Endothelial cell of umbilical vein (primary cell): Measurements from ENCODE around the gene NDUFAF8.

Experiments used
- EZH2 ChIP-seq: IDR thresholded peaks from 2 replicates; pipeline ENCODE4 v1.6.1; 2012; ENCODE audit warnings: borderline replicate concordance, low read depth, mild to moderate bottlenecking, moderate library complexity, low read length, inconsistent platforms; ENCODE audit not compliant: severe bottlenecking
- FOS ChIP-seq: IDR thresholded peaks from 2 replicates; pipeline ENCODE4 v1.6.1; 2011; ENCODE audit warnings: mild to moderate bottlenecking, low read length, moderate library complexity, borderline replicate concordance; ENCODE audit not compliant: insufficient read depth
- GATA2 ChIP-seq: IDR thresholded peaks from 2 replicates; pipeline ENCODE4 v1.7.0; 2011; ENCODE audit warnings: low read depth, mild to moderate bottlenecking, moderate library complexity, mixed read lengths, low read length; ENCODE audit not compliant: insufficient read length, insufficient read depth
- MYC ChIP-seq: IDR thresholded peaks from one replicate; pipeline ENCODE4 v1.6.1; 2011; ENCODE audit warnings: mild to moderate bottlenecking, low read depth, low read length
- POLR2A ChIP-seq: IDR thresholded peaks from 2 replicates; pipeline ENCODE4 v1.6.1; 2012; ENCODE audit warnings: low read depth, mild to moderate bottlenecking, control low read depth, low read length
- POLR2AphosphoS5 ChIP-seq: IDR thresholded peaks from 2 replicates; pipeline ENCODE4 v1.6.1; 2012; ENCODE audit warnings: low read depth, mild to moderate bottlenecking, control low read depth, low read length, moderate library complexity; ENCODE audit not compliant: insufficient read depth
- TF ChIP-seq, protein P1 (sequence below), 2 donors: IDR thresholded peaks; 1 replicate in 1 of 2; 2 replicates in 1 of 2; pipeline ENCODE4 v1.5.1; 2011; ENCODE audit warnings: low read length in 2 of 2, mild to moderate bottlenecking in 2 of 2, moderate library complexity in 2 of 2, control low read depth in 1 of 2, inconsistent platforms in 1 of 2, low read depth in 1 of 2; ENCODE audit not compliant: insufficient read depth in 1 of 2; ENCODE audit errors: extremely low read depth in 1 of 2
- TF ChIP-seq, protein P2 (sequence below): IDR thresholded peaks from 2 replicates; pipeline ENCODE4 v1.6.1; 2011; ENCODE audit not compliant: insufficient read depth, insufficient read length

DNA sequence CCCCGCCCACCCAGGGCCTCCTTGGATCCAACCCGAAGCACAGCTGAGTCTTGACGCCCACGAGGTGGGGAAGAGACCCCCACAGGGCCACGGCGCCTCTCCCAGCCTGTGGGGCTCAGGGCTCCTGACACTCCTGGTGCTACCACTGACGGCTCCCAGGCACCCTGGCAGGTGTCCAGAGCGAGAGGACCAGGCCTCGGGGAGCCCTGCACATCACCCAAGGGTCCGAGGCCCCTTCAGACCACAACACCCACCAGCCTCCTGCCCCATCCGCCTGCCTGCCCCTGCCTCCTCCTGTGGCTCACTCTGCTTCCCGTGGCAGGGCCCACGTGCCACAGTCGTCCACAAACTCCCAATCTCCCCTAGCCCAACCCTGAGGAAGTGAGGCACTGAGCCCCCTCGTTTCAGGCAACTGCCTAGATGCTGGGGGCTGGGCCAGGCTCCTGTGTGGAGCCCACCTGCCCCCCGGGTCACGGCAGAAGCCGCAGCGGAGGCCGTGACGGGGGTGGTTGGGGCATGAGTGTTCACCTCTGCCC lies 44.8 kb upstream of the NDUFAF8 start:
- no peak for TF ChIP-seq GATA2
- TF ChIP-seq POLR2A = no peak
- TF ChIP-seq, protein P1, sequence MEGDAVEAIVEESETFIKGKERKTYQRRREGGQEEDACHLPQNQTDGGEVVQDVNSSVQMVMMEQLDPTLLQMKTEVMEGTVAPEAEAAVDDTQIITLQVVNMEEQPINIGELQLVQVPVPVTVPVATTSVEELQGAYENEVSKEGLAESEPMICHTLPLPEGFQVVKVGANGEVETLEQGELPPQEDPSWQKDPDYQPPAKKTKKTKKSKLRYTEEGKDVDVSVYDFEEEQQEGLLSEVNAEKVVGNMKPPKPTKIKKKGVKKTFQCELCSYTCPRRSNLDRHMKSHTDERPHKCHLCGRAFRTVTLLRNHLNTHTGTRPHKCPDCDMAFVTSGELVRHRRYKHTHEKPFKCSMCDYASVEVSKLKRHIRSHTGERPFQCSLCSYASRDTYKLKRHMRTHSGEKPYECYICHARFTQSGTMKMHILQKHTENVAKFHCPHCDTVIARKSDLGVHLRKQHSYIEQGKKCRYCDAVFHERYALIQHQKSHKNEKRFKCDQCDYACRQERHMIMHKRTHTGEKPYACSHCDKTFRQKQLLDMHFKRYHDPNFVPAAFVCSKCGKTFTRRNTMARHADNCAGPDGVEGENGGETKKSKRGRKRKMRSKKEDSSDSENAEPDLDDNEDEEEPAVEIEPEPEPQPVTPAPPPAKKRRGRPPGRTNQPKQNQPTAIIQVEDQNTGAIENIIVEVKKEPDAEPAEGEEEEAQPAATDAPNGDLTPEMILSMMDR (IDR thresholded peaks at IDR 0.05; ENCODE audit: extremely low read depth in 1 of 2, insufficient read depth in 1 of 2, low read depth in 1 of 2, low read length in 2 of 2) = no peak
- TF ChIP-seq EZH2 = no peak
- no peak for TF ChIP-seq FOS
- no peak for TF ChIP-seq POLR2AphosphoS5
- TF ChIP-seq MYC = no peak
- TF ChIP-seq, protein P2, sequence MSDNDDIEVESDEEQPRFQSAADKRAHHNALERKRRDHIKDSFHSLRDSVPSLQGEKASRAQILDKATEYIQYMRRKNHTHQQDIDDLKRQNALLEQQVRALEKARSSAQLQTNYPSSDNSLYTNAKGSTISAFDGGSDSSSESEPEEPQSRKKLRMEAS = no peak
